SK-N-SH (cell line): ENCODE measurements around the gene PRKAB2. TPM values are rescaled to one million over a fixed set of nuclear protein-coding genes. Genes with fewer than 3 reads are reported as not detected.

Experiments used
- CTCF ChIA-PET: fragments of 300-600, 350-600 bp; formaldehyde crosslinking; extraction: SDS; loops from one replicate; lab custom pipeline; 2021; lab: Yijun Ruan, JAX
- POLR2A ChIA-PET: fragments of 350-600 bp; sonication (Branson Sonifier 250); formaldehyde crosslinking; extraction: SDS; loops from one replicate; lab custom pipeline; 2020; ENCODE audit warnings: antibody characterized with exemption, inconsistent platforms; lab: Yijun Ruan, JAX
- DNase-seq: peaks from one replicate; pipeline ENCODE4 v3.0.0; 2012
- H2AFZ ChIP-seq: fragments of 200-600 bp; sonication (generic); 2 replicates; pipeline ENCODE4 v1.8.1; 2016; ENCODE audit warnings: antibody characterized with exemption, mild to moderate bottlenecking, low read depth
- H3F3A ChIP-seq: fragments of 200-600 bp; sonication (generic); replicated peaks from 2 replicates; pipeline ENCODE3; 2016; ENCODE audit warnings: antibody characterized with exemption, mild to moderate bottlenecking; ENCODE audit not compliant: insufficient read depth
- H3K27ac ChIP-seq, 2 experiments: fragments of 200-500 bp in 1 of 2; fragments of 200-600 bp in 1 of 2; sonication (Bioruptor generic) in 1 of 2; sonication (generic), shearing (Covaris generic) in 1 of 2; 2 replicates each; pipeline versions ENCODE4 v1.5.1 to v1.6.1; 2014 to 2016; ENCODE audit warnings: low read depth in 2 of 2, inconsistent platforms in 1 of 2, low read length in 1 of 2, mild to moderate bottlenecking in 1 of 2, mixed read lengths in 1 of 2
- H3K27me3 ChIP-seq: fragments of 200-600 bp; sonication (generic), shearing (Covaris generic); 2 replicates; pipeline ENCODE4 v1.6.1; 2016; ENCODE audit warnings: mixed run types; ENCODE audit not compliant: insufficient read depth
- H3K36me3 ChIP-seq, 2 experiments: fragments of 200-500 bp in 1 of 2; fragments of 200-600 bp in 1 of 2; sonication (Bioruptor generic) in 1 of 2; sonication (generic) in 1 of 2; replicated peaks in 1 of 2; 2 replicates each; pipeline versions ENCODE3 to v1.5.1; 2014 to 2016; ENCODE audit warnings: low read length in 1 of 2, mild to moderate bottlenecking in 1 of 2; ENCODE audit not compliant: insufficient read depth in 2 of 2, control insufficient read depth in 1 of 2
- H3K4me1 ChIP-seq, 2 experiments: fragments of 200-500 bp in 1 of 2; fragments of 200-600 bp in 1 of 2; sonication (Bioruptor generic) in 1 of 2; sonication (generic), shearing (Covaris generic) in 1 of 2; 2 replicates each; pipeline versions ENCODE4 v1.5.1 to v1.6.1; 2014 to 2016; ENCODE audit warnings: low read depth in 1 of 2, low read length in 1 of 2, mixed run types in 1 of 2; ENCODE audit not compliant: insufficient read depth in 2 of 2, control insufficient read depth in 1 of 2
- H3K4me2 ChIP-seq: fragments of 200-600 bp; sonication (generic), shearing (Covaris generic); 2 replicates; pipeline ENCODE4 v1.6.1; 2017; ENCODE audit warnings: mixed run types
- H3K4me3 ChIP-seq, 2 experiments: fragments of 200-500 bp in 1 of 2; fragments of 200-600 bp in 1 of 2; sonication (Bioruptor generic) in 1 of 2; sonication (generic), shearing (Covaris generic) in 1 of 2; 2 replicates each; pipeline versions ENCODE4 v1.5.1 to v1.8.1; 2014 to 2016; ENCODE audit warnings: low read depth in 2 of 2, inconsistent platforms in 1 of 2, low read length in 1 of 2, mild to moderate bottlenecking in 1 of 2, mixed read lengths in 1 of 2, moderate library complexity in 1 of 2
- H3K79me2 ChIP-seq: fragments of 200-600 bp; sonication (generic); 2 replicates; pipeline ENCODE4 v1.8.1; 2017; ENCODE audit warnings: mild to moderate bottlenecking; ENCODE audit not compliant: insufficient read depth
- H3K9ac ChIP-seq: fragments of 200-600 bp; sonication (generic); 2 replicates; pipeline ENCODE4 v1.6.1; 2017; ENCODE audit warnings: mixed run types
- H3K9me2 ChIP-seq: fragments of 200-600 bp; sonication (generic); 2 replicates; pipeline ENCODE4 v1.6.1; 2017; ENCODE audit warnings: mixed run types
- H3K9me3 ChIP-seq: fragments of 200-600 bp; sonication (generic); 2 replicates; pipeline ENCODE4 v1.6.1; 2017; ENCODE audit warnings: mixed run types, mild to moderate bottlenecking, moderate library complexity
- H4K20me1 ChIP-seq: fragments of 200-600 bp; sonication (generic); 2 replicates; pipeline ENCODE4 v1.6.1; 2017; ENCODE audit warnings: mild to moderate bottlenecking, mixed run types; ENCODE audit not compliant: insufficient read depth
- CTCF ChIP-seq: fragments of 200-600 bp; sonication (generic); IDR thresholded peaks from 2 replicates; pipeline ENCODE4 v1.6.1; 2017; ENCODE audit warnings: antibody characterized with exemption, mild to moderate bottlenecking, moderate library complexity
- ELF1 ChIP-seq: IDR thresholded peaks from 2 replicates; pipeline ENCODE4 v1.4.0; 2012
- FOSL2 ChIP-seq: IDR thresholded peaks from 2 replicates; pipeline ENCODE4 v1.4.0; 2012; ENCODE audit warnings: low read depth, mild to moderate bottlenecking, moderate library complexity, borderline replicate concordance
- FOXM1 ChIP-seq: IDR thresholded peaks from 2 replicates; pipeline ENCODE4 v1.4.0; 2012; ENCODE audit warnings: low read depth, mild to moderate bottlenecking
- GABPA ChIP-seq: IDR thresholded peaks from 2 replicates; pipeline ENCODE4 v1.4.0; 2012; ENCODE audit warnings: low read depth, mild to moderate bottlenecking
- NFIC ChIP-seq: IDR thresholded peaks from 2 replicates; pipeline ENCODE4 v1.4.0; 2012; ENCODE audit warnings: borderline replicate concordance
- NRF1 ChIP-seq: IDR thresholded peaks from 2 replicates; pipeline ENCODE4 v1.6.1; 2012; ENCODE audit warnings: low read depth, mild to moderate bottlenecking, low read length
- PBX3 ChIP-seq: IDR thresholded peaks from 2 replicates; pipeline ENCODE4; 2012
- RCOR1 ChIP-seq: fragments of 150-350 bp; IDR thresholded peaks from 2 replicates; pipeline ENCODE4 v1.6.1; 2017; ENCODE audit warnings: antibody characterized with exemption, low read length
- REST ChIP-seq: IDR thresholded peaks from 2 replicates; pipeline ENCODE4 v1.6.1; 2012; ENCODE audit warnings: mild to moderate bottlenecking, low read depth, low read length, moderate library complexity
- RFX5 ChIP-seq: IDR thresholded peaks from 2 replicates; pipeline ENCODE4 v1.6.1; 2012; ENCODE audit warnings: mild to moderate bottlenecking, improper control_type of control experiment, low read length
- SIN3A ChIP-seq: IDR thresholded peaks from 2 replicates; pipeline ENCODE4 v1.6.1; 2012; ENCODE audit warnings: low read depth, mild to moderate bottlenecking, low read length, moderate library complexity, borderline replicate concordance
- SMC3 ChIP-seq: IDR thresholded peaks from 2 replicates; pipeline ENCODE4 v1.6.1; 2012; ENCODE audit warnings: low read depth, low read length, improper control_type of control experiment
- TAF1 ChIP-seq: IDR thresholded peaks from 2 replicates; pipeline ENCODE4 v1.6.1; 2012; ENCODE audit warnings: low read depth, mild to moderate bottlenecking, low read length, moderate library complexity, borderline replicate concordance
- TCF12 ChIP-seq: IDR thresholded peaks from 2 replicates; pipeline ENCODE4 v1.4.0; 2012
- TEAD4 ChIP-seq: IDR thresholded peaks from 2 replicates; pipeline ENCODE4 v1.4.0; 2012; ENCODE audit warnings: mild to moderate bottlenecking, borderline replicate concordance; ENCODE audit not compliant: insufficient read depth
- USF1 ChIP-seq: IDR thresholded peaks from 2 replicates; pipeline ENCODE4 v1.4.0; 2012; ENCODE audit warnings: low read depth, borderline replicate concordance
- ZBTB33 ChIP-seq: IDR thresholded peaks from 2 replicates; pipeline ENCODE4 v1.4.0; 2012; ENCODE audit warnings: low read depth, borderline replicate concordance
- WGBS: methylation state at CpG from one replicate; pipeline ENCODE4 v1.1.6; 2017; ENCODE audit warnings: low lambda C conversion rate; 5-methylcytosine and 5-hydroxymethylcytosine counted together
- polyA plus RNA-seq, 3 experiments: library from polyadenylated mRNA; depleted of rRNA; stranded (reverse); fragments of >200 nt; gene quantifications; 2 replicates each; pipeline ENCODE4 v1.2.3, GENCODE V29; 2012

Gene PRKAB2
- polyA plus RNA-seq, 1 of the 3 experiments (the other 2 are of a cell fraction) = 6.2 TPM

GRCh38 chr1:147208619-147209018 lies 36.3 kb upstream of the PRKAB2 start (continued):
- TF ChIP-seq PBX3 (no peak), FOXM1 (no peak), SMC3 (no peak)

- ChIA-PET CTCF (no interaction called here), POLR2A (no interaction called here)
- no peaks in the 10 kb centered on the region for H3K9me3 ChIP-seq
- H3K36me3 ChIP-seq = no peaks in the 10 kb centered on the region
- H3K9me2 ChIP-seq = no peaks in the 10 kb centered on the region
- no peaks in the 10 kb centered on the region for H3K4me1 ChIP-seq
- no peak overlapping the region for H3K4me2 ChIP-seq
- TF ChIP-seq SIN3A = no peak
- no peak for TF ChIP-seq GABPA
- no peak for TF ChIP-seq PBX3
- TF ChIP-seq TEAD4 = no peak
- TF ChIP-seq TCF12 = no peak
- no peak for TF ChIP-seq TAF1
- TF ChIP-seq USF1 = no peak
- no peak for TF ChIP-seq ELF1
- no peak for TF ChIP-seq SMC3
- TF ChIP-seq NRF1 = no peak
- TF ChIP-seq FOSL2 = no peak
- TF ChIP-seq ZBTB33 = no peak
- TF ChIP-seq RCOR1 = no peak
- TF ChIP-seq RFX5 = no peak
- no peak for TF ChIP-seq NFIC
- TF ChIP-seq REST = no peak
- no peak for TF ChIP-seq CTCF
- no peak for DNase-seq
- no peaks in the 10 kb centered on the region for H3K27me3 ChIP-seq
- H3K27ac ChIP-seq = no peak overlapping the region
- 10% methylated on average over 1 of the region's 1 CpG for WGBS
- H3F3A ChIP-seq = no peaks in the 10 kb centered on the region
- H4K20me1 ChIP-seq = no peaks in the 10 kb centered on the region
- no peak overlapping the region for H3K4me3 ChIP-seq
- no peaks in the 10 kb centered on the region for H3K79me2 ChIP-seq
- no peak overlapping the region for H2AFZ ChIP-seq
- no peak overlapping the region for H3K9ac ChIP-seq
These were observed 34.9 kb upstream of the PRKAB2 start for GRCh38 chr1:147207192-147207591.
